MM.1S (cell line): ENCODE data around the gene SRPK2.

Experiments used
- CTCF ChIP-seq: fragments of 300-600 bp; sonication (generic); IDR thresholded peaks from 2 replicates; pipeline ENCODE4 v1.5.1; 2016; ENCODE audit warnings: antibody characterized with exemption, low read length, mixed read lengths
- EZH2 ChIP-seq: fragments of 300-600 bp; sonication (generic); optimal IDR thresholded peaks from 2 replicates; pipeline ENCODE3; 2017; ENCODE audit warnings: low read depth, mild to moderate bottlenecking, antibody characterized with exemption, low read length, mixed read lengths

- no peak for TF ChIP-seq CTCF
- TF ChIP-seq EZH2: no peak
Observed at GRCh38 chr7:105161366-105161765, 227.4 kb downstream of the SRPK2 start.
